H1 (cell line): ENCODE results near the gene AQP6. TPM values are rescaled to one million over a fixed set of nuclear protein-coding genes. Genes with fewer than 3 reads are reported as not detected.

Experiments used
- BRCA1 ChIP-seq: IDR thresholded peaks from 2 replicates; pipeline ENCODE4 v1.6.1; 2012; ENCODE audit warnings: low read depth, low read length, improper control_type of control experiment
- RBBP5 ChIP-seq: IDR thresholded peaks from 2 replicates; pipeline ENCODE4 v1.7.1; 2012; ENCODE audit warnings: low read depth, mild to moderate bottlenecking, inconsistent platforms, low read length, moderate library complexity, borderline replicate concordance
- TAF1 ChIP-seq: IDR thresholded peaks from 2 replicates; pipeline ENCODE4 v1.6.1; 2011; ENCODE audit warnings: mild to moderate bottlenecking, low read depth, low read length
- polyA plus RNA-seq, 7 experiments: library from polyadenylated mRNA; depleted of rRNA in 3 of 7; stranded (reverse) in 5 of 7; unstranded in 2 of 7; fragments of >200 nt in 5 of 7; fragments of 200-250 nt in 2 of 7; gene quantifications; 1 replicate in 5 of 7; 2 replicates in 1 of 7; 4 replicates in 1 of 7; pipeline versions ENCODE4 v1.2.1 to v1.2.3, GENCODE V29; 2011 to 2013; ENCODE audit warnings: missing spikeins in 2 of 7, mixed read lengths in 2 of 7
- total RNA-seq: library from RNA; stranded (reverse); fragmentation: NEBNext Ultra II Directional; extraction: Animal tissue kit (Norgen Biotek cat#: 25700); gene quantifications from 2 replicates; pipeline ENCODE4 v1.2.1, GENCODE V29; 2021
- TF ChIP-seq, protein P1 (sequence below): IDR thresholded peaks from 2 replicates; pipeline ENCODE4 v1.6.1; 2012; ENCODE audit warnings: low read length, inconsistent platforms

AQP6 gene
- total and polyA plus RNA-seq, 2 of the 8 experiments (the other 6 are each of a cell fraction or from before 2014, with no cell fraction given), result 0.03 to 0.17 TPM

DNA sequence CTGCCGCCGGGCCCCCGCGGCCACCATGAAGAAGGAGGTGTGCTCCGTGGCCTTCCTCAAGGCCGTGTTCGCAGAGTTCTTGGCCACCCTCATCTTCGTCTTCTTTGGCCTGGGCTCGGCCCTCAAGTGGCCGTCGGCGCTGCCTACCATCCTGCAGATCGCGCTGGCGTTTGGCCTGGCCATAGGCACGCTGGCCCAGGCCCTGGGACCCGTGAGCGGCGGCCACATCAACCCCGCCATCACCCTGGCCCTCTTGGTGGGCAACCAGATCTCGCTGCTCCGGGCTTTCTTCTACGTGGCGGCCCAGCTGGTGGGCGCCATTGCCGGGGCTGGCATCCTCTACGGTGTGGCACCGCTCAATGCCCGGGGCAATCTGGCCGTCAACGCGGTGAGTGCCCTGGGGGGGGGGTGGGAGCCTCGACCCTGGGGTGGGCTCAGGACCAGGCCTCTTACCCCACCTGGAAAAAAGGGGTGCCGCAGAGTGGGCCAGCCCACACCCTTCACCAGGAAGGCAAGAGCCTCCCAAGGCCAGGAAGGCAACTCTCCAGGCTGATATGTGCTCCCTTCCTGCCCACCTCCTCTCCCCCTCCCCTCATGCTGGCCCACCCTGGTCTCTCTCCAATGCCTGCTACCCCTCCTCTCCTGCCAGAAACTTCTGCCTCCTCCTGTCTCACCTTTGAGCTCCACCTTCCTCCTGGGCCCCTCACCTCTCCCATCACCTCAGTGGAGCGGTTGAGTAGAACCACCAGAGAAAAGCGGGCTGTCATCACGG is 10.6 kb upstream of the AQP6 start (continued):
- TF ChIP-seq, protein P1, sequence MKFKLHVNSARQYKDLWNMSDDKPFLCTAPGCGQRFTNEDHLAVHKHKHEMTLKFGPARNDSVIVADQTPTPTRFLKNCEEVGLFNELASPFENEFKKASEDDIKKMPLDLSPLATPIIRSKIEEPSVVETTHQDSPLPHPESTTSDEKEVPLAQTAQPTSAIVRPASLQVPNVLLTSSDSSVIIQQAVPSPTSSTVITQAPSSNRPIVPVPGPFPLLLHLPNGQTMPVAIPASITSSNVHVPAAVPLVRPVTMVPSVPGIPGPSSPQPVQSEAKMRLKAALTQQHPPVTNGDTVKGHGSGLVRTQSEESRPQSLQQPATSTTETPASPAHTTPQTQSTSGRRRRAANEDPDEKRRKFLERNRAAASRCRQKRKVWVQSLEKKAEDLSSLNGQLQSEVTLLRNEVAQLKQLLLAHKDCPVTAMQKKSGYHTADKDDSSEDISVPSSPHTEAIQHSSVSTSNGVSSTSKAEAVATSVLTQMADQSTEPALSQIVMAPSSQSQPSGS, result no peak
- TF ChIP-seq BRCA1, result no peak
- TF ChIP-seq RBBP5, result 0 out of 2 replicates have a peak, but pooled peaks have one; percentile 27
- no peak for TF ChIP-seq TAF1
- TF ChIP-seq, all 59 proteins: peak for 3
